Gastroesophageal sphincter (tissue), 3 donors: ENCODE measurements around the gene TEDC1.

Experiments used
- EP300 ChIP-seq: sonication (generic); formaldehyde crosslinking; IDR thresholded peaks from one replicate; pipeline ENCODE4 v1.6.1; 2017; ENCODE audit warnings: antibody characterized with exemption, mild to moderate bottlenecking
- POLR2A ChIP-seq, 2 donors: fragments of 450-650 bp; IDR thresholded peaks; one replicate each; pipeline ENCODE4 v1.6.1; 2017; ENCODE audit warnings: antibody characterized with exemption in 2 of 2, mild to moderate bottlenecking in 2 of 2, moderate library complexity in 1 of 2
- POLR2AphosphoS5 ChIP-seq: sonication (generic); formaldehyde crosslinking; IDR thresholded peaks from one replicate; pipeline ENCODE4 v1.6.1; 2017; ENCODE audit warnings: antibody characterized with exemption
- TF ChIP-seq, protein P1 (sequence below), 4 experiments: fragments of 200-600 bp in 2 of 4; fragments of 450-650 bp in 2 of 4; sonication (generic) in 1 of 4; IDR thresholded peaks; one replicate each; pipeline ENCODE4 v1.5.1; 2017 to 2019; ENCODE audit warnings: antibody characterized with exemption in 4 of 4, mild to moderate bottlenecking in 2 of 4, moderate library complexity in 2 of 4

DNA sequence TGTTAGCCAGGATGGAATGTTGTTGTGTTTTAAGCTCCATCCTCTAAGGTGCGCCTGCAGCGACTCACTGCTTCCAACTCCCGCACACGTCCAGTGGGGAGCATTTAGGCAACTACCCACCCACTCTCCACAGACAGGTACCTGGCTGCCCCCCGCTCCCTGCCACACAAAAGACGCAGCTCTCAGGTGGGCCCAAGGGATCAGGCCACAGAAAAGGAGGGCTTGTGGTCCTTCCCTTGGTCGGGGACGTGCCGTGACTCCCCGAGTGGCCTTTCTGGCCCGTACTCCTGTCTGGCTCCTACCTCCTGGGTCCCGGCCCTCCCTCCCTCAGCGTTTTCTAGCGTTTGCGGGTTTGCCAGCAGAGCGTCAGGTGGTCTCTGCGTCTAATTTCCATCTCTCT is 16.2 kb downstream of the TEDC1 start:
- TF ChIP-seq POLR2A (IDR thresholded peaks at IDR 0.05) (no peak), EP300 (no peak), POLR2AphosphoS5 (no peak)
- TF ChIP-seq, protein P1, sequence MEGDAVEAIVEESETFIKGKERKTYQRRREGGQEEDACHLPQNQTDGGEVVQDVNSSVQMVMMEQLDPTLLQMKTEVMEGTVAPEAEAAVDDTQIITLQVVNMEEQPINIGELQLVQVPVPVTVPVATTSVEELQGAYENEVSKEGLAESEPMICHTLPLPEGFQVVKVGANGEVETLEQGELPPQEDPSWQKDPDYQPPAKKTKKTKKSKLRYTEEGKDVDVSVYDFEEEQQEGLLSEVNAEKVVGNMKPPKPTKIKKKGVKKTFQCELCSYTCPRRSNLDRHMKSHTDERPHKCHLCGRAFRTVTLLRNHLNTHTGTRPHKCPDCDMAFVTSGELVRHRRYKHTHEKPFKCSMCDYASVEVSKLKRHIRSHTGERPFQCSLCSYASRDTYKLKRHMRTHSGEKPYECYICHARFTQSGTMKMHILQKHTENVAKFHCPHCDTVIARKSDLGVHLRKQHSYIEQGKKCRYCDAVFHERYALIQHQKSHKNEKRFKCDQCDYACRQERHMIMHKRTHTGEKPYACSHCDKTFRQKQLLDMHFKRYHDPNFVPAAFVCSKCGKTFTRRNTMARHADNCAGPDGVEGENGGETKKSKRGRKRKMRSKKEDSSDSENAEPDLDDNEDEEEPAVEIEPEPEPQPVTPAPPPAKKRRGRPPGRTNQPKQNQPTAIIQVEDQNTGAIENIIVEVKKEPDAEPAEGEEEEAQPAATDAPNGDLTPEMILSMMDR (IDR thresholded peaks at IDR 0.05), result no peak
